ENCODE measurements around the gene TPM1.

DNA sequence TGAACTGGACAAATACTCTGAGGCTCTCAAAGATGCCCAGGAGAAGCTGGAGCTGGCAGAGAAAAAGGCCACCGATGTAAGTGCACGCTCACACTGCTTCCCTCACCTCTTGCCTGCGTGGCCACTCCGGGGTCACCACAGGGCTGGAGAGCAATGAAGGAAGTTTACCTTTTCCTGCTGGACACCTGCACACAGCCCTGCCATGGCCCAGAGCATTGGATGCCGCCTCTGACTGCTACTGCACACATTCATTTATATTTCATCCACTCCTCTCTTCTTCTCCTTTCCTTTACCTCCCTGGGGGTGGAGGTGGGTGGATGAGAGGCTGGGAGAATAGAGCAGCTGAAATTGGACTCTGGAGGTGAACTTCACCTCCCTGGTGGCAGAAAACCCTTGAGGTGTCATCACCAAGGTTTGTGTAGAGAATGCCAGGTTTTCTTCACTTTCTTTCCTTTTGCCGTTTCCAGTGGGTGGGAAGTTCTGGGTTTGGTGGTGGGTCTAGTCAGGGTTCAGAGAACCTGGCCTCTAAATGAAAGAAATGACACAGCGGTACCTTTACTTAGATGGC lies 1.6 kb downstream of the TPM1 start:
- TF ChIP-seq RAD21 (IDR thresholded peaks at IDR 0.05; ENCODE audit: insufficient read depth, low read depth, low read length): no peak
- no peak for TF ChIP-seq CHD2 (IDR thresholded peaks at IDR 0.05; ENCODE audit: borderline replicate concordance, low read depth, low read length)
- TF ChIP-seq, protein P1, sequence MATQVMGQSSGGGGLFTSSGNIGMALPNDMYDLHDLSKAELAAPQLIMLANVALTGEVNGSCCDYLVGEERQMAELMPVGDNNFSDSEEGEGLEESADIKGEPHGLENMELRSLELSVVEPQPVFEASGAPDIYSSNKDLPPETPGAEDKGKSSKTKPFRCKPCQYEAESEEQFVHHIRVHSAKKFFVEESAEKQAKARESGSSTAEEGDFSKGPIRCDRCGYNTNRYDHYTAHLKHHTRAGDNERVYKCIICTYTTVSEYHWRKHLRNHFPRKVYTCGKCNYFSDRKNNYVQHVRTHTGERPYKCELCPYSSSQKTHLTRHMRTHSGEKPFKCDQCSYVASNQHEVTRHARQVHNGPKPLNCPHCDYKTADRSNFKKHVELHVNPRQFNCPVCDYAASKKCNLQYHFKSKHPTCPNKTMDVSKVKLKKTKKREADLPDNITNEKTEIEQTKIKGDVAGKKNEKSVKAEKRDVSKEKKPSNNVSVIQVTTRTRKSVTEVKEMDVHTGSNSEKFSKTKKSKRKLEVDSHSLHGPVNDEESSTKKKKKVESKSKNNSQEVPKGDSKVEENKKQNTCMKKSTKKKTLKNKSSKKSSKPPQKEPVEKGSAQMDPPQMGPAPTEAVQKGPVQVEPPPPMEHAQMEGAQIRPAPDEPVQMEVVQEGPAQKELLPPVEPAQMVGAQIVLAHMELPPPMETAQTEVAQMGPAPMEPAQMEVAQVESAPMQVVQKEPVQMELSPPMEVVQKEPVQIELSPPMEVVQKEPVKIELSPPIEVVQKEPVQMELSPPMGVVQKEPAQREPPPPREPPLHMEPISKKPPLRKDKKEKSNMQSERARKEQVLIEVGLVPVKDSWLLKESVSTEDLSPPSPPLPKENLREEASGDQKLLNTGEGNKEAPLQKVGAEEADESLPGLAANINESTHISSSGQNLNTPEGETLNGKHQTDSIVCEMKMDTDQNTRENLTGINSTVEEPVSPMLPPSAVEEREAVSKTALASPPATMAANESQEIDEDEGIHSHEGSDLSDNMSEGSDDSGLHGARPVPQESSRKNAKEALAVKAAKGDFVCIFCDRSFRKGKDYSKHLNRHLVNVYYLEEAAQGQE (IDR thresholded peaks at IDR 0.05; ENCODE audit: low read depth, low read length): no peak
- TF ChIP-seq, protein P2, sequence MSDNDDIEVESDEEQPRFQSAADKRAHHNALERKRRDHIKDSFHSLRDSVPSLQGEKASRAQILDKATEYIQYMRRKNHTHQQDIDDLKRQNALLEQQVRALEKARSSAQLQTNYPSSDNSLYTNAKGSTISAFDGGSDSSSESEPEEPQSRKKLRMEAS (IDR thresholded peaks at IDR 0.05; ENCODE audit: low read depth, low read length): no peak
- no peak for TF ChIP-seq MYC (IDR thresholded peaks at IDR 0.05; ENCODE audit: insufficient read depth, insufficient read length, insufficient replicate concordance, low read length, severe bottlenecking)
- no peak for TF ChIP-seq HCFC1 (IDR thresholded peaks at IDR 0.05; ENCODE audit: low read length)
- TF ChIP-seq EP300 (IDR thresholded peaks at IDR 0.05; ENCODE audit: borderline replicate concordance in 1 of 2, control insufficient read depth in 1 of 2, low read depth in 2 of 2, low read length in 2 of 2): no peak
- TF ChIP-seq, protein P3, sequence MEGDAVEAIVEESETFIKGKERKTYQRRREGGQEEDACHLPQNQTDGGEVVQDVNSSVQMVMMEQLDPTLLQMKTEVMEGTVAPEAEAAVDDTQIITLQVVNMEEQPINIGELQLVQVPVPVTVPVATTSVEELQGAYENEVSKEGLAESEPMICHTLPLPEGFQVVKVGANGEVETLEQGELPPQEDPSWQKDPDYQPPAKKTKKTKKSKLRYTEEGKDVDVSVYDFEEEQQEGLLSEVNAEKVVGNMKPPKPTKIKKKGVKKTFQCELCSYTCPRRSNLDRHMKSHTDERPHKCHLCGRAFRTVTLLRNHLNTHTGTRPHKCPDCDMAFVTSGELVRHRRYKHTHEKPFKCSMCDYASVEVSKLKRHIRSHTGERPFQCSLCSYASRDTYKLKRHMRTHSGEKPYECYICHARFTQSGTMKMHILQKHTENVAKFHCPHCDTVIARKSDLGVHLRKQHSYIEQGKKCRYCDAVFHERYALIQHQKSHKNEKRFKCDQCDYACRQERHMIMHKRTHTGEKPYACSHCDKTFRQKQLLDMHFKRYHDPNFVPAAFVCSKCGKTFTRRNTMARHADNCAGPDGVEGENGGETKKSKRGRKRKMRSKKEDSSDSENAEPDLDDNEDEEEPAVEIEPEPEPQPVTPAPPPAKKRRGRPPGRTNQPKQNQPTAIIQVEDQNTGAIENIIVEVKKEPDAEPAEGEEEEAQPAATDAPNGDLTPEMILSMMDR (IDR thresholded peaks at IDR 0.05 in 2 of 3, conservative IDR thresholded peaks at IDR 0.05 in 1 of 3; ENCODE audit: control insufficient read depth in 2 of 3, extremely low read depth in 1 of 3, insufficient read depth in 1 of 3, low read depth in 3 of 3, low read length in 3 of 3): no peak
- TF ChIP-seq, protein P4, sequence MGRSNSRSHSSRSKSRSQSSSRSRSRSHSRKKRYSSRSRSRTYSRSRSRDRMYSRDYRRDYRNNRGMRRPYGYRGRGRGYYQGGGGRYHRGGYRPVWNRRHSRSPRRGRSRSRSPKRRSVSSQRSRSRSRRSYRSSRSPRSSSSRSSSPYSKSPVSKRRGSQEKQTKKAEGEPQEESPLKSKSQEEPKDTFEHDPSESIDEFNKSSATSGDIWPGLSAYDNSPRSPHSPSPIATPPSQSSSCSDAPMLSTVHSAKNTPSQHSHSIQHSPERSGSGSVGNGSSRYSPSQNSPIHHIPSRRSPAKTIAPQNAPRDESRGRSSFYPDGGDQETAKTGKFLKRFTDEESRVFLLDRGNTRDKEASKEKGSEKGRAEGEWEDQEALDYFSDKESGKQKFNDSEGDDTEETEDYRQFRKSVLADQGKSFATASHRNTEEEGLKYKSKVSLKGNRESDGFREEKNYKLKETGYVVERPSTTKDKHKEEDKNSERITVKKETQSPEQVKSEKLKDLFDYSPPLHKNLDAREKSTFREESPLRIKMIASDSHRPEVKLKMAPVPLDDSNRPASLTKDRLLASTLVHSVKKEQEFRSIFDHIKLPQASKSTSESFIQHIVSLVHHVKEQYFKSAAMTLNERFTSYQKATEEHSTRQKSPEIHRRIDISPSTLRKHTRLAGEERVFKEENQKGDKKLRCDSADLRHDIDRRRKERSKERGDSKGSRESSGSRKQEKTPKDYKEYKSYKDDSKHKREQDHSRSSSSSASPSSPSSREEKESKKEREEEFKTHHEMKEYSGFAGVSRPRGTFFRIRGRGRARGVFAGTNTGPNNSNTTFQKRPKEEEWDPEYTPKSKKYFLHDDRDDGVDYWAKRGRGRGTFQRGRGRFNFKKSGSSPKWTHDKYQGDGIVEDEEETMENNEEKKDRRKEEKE (IDR thresholded peaks at IDR 0.05): no peak
- no peak for TF ChIP-seq EGR1 (IDR thresholded peaks at IDR 0.05; ENCODE audit: borderline replicate concordance in 1 of 2, low read depth in 2 of 2, low read length in 2 of 2)
- TF ChIP-seq TAF1 (IDR thresholded peaks at IDR 0.05; ENCODE audit: borderline replicate concordance, low read depth, low read length): no peak

All from GM12878 (cell line).